HTR-8/SVneo (cell line): ENCODE data around the gene ATP2C2.
A peak's percentile ranks its signal among the peaks of the same experiment; 100 is the strongest.
"Not testable (repeated sequence)": the region's sequence is repeated elsewhere in the genome, so short reads cannot be mapped to it uniquely, and the experiment has no call there.

Source experiments
- DNase-seq: peaks from one replicate; pipeline ENCODE4 v3.0.0; 2011; ENCODE audit warnings: low spot score, mixed read lengths; ENCODE audit not compliant: insufficient read length
- FAIRE-seq: peaks from 2 replicates; lab custom pipeline; 2011; peaks lifted over from hg19 to GRCh38; lab: Jason Lieb, UNC

Gene ATP2C2, protein sequence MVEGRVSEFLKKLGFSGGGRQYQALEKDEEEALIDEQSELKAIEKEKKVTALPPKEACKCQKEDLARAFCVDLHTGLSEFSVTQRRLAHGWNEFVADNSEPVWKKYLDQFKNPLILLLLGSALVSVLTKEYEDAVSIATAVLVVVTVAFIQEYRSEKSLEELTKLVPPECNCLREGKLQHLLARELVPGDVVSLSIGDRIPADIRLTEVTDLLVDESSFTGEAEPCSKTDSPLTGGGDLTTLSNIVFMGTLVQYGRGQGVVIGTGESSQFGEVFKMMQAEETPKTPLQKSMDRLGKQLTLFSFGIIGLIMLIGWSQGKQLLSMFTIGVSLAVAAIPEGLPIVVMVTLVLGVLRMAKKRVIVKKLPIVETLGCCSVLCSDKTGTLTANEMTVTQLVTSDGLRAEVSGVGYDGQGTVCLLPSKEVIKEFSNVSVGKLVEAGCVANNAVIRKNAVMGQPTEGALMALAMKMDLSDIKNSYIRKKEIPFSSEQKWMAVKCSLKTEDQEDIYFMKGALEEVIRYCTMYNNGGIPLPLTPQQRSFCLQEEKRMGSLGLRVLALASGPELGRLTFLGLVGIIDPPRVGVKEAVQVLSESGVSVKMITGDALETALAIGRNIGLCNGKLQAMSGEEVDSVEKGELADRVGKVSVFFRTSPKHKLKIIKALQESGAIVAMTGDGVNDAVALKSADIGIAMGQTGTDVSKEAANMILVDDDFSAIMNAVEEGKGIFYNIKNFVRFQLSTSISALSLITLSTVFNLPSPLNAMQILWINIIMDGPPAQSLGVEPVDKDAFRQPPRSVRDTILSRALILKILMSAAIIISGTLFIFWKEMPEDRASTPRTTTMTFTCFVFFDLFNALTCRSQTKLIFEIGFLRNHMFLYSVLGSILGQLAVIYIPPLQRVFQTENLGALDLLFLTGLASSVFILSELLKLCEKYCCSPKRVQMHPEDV

DNA sequence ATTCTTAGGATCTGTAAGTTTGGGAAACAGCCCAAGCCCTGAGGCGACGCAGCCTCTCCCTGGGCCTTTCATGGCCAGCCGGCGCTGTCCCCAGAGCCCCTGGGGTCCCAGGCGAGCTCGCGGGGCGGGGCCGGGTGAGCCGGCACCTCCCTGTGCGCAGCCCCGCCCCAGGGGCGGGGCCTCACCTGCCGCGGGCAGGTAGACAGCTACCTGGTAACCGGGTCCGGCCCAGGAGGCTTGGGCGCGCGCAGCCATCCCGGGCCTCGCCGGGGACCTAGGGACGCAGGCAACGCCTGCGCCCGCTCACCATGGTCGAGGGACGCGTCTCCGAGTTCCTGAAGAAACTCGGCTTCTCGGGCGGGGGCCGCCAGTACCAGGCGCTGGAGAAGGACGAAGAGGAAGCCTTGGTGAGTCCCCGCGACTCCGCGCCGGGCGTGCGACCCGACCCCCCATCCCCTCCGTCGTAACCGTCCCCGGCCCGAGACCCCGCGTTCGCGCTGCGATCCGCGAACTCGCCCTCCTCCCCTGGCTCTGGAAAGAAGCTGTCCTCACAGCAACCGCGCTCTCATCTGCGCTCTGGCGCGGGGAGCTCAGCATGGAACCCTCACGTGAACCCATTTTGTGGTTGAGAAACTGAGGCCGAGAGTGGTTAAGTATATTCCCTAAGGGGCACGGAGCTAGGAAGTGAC is at the start of gene ATP2C2:
Gene ATP2C2 (plus strand): TSS at position 231 of the 689 bp plus-strand sequence. CDS start 78 bp downstream, at position 309.
- DNase-seq (no peak), FAIRE-seq (no peak)

DNA sequence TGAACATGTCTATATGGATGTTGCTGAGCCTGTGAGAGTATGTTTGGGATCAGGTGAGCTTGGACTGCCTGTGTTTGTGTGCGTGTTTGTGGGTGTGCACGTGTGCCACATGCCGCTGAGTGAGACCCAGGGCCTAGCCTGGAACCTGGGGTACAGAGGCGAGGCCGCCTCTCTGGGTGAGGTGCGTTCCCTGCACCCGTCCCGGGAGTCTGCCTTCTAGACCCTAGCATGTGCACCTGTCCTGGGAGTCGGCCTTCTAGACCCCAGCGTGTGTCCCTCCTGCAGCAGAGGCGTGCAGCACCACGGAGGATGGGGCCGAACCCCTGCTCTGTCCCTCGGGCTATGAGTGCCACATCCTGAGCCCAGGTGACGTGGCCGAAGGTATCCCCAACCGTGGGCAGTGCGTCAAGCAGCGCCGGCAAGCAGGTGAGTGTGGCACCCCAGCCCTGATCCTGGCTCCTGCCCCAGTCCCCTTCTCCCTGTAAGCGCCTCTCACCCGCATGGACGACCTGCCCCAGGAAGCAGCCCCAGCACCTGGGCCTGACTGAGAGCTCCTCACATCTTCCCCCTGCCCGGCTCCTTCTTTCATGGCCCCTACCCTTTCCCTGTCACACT is 49.1 kb upstream of the ATP2C2 start:
- FAIRE-seq = no peak
- no peak for DNase-seq

DNA sequence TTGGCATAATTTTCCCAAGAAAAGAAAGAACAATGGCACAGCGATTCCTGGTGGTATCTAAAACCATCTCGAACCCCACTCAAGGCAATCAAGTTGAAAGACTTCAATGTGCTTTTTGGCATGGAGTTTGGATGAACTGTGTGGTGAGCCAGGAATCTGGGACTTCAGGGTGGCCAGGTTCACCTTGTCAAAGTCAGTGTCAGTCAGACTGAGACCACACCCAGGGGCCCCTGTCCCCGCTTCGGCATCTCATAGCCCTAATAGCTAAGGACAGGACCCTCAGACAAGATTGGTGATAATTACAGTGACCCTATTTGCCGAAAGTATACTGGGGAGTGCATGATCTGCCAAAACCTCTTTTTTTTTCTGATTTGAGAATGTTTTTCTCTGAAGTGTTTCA is 47.8 kb upstream of the ATP2C2 start:
- no peak for FAIRE-seq
- no peak for DNase-seq

DNA sequence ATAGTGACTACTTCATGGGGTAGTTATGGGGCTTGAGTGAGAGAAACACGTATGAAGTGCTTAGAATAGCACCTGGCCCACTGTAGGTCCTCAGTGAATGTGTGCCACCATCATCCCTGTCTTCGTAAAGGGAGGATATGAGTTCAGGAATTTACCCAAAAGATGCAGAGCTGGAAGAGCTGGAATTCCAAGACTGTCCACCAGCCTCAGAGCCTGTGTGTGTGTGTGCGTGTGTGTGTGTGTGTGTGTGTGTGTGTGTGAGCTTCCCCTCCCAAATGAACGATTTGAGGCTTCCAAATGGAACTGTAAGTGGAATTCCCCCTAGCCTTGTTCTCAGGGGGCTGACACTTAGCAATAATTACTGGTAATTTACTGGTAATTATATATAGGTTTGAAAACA is 46.4 kb upstream of the ATP2C2 start:
- no peak for FAIRE-seq
- no peak for DNase-seq

DNA sequence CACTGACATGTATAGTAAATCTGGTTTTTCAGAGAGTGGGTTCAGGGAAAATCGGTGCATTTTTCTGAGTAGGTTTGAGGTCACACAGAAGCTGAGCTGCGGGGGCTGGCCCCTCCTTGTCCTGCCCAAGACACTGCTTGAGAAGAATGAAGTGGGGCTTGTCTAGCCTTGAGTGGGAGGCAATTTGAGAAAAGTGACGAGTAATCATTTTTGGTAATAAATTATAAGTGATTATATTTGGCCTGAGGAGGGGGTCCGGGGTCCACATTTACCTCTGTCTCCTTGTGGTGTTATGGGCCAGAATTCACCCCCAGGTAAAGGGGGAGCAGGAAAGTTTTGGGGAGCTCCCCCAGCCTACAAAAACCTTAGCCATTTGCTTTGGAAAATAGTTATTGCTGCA is 45.6 kb upstream of the ATP2C2 start:
- FAIRE-seq (no peak), DNase-seq (no peak)

DNA sequence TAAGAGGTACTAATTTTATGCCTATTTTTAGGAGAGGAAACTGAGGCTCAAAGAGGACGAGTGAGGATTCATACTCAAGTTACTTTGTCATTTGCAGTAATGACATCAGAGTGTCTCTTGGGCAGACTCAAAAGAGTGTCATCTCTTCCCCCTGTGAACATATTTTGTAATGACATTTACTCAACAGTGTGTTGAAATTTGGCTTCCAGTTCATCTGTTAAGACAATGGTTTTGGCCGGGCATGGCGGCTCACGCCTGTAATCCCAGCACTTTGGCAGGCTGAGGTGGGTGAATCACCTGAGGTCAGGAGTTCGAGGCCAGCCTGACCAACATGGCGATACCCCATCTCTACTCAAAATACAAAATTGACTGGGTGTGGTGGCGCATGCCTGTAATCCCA is 44.7 kb upstream of the ATP2C2 start:
- DNase-seq (no peak), FAIRE-seq (no peak)

DNA sequence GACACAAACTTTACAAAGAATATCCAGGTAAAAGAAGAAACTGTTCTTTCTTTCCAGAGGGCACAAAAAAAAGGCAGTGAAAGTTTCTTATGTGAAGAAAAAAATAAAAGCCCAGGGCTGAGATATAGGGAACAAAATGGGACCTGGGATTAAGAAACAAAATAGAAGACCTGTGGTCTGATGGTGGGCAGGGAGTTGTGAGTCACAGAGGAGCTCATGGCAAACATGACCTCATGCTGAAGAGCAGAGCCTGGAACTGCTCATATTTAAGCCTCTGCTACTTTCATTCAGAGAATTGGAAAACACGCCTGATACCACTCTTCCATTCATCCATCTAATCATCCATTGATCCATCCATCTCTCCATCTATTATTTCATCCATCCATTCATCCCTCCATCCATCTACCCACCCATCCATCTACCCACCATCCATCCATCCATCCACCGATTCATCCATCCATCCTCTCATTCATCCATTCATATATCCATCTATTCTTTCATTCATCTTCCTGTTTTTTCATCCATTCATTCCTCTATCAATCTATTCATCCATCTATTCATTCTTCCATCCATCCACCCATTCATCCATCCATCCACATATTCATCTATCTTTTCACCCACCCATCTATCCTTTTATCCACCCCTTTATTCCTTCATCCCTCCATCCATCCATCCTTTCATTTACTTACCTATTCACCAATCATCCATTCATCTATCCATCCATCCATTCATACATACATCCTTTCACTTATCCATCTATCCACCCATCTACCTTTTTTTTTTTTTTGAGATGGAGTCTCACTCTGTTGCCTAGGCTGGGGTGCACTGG is 43.7 kb upstream of the ATP2C2 start:
- DNase-seq (no peak), FAIRE-seq (no peak)

DNA sequence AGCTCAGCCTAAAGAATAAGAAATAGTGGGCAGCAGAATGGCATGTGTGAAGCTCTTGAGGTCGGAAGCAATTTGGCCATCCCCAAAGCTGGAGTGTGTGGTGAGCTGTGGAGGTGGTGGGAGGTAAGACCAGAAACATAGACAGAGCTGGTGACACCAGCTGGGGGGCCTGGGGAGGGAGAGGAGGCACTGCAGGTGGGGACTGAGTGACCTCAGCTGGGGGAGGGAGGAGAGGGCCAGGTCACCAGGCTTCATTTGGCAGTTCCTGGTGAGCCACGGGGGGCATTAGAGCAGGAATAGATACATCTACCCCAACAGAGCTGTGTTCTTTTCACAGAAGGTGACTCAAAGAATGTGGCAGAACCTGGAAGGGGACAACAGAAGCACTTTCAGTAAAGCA is 41.8 kb upstream of the ATP2C2 start:
- FAIRE-seq (no peak), DNase-seq (no peak)

DNA sequence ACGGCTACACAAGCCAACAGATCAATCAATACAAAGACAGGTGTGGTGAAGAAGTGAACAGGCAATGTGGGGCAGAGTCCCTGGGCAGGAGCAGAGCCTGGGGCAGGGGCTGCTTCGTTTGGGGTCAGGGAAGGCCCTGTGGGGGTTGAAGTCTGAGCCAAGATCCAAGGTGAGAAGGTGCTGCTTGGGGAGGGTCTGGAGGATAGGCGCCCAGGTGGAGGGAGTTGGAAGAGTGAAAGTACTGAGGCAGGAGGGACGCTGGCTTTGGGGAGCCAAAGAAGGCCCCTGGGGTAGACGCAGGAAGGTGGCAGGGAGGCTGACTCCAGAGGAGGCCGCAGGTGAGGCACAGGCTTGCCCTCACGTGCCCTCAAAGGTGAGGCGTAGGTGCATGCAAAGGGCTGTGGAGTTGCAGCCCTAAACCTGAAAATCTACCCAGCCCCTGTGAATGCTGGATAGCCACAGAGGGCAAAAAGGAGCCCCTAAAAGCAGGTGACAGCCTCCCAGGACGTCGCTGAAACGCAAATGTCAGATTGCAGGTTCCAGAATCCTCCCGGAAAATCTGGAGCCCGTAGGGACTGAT is 40.3 kb upstream of the ATP2C2 start:
- FAIRE-seq (no peak), DNase-seq (no peak)

DNA sequence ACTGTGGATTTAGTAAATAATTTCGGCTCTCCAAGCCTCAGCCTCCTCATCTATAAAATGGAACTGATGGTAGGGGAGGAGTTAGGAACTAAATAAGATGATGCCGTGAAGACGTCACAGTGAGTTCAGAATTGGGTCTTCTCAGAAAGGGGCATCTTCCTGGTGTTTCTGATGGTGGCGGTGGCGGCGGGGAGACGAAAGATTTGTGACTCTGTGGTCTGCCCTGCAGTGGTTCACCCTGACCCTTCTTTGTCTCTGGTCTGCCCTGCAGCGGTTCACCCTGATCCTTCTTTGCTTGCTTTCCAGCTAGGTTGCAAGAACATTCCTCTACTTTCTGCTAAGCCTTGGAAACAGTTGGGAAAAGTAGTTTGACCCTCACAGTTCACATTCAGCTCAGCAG is 39.3 kb upstream of the ATP2C2 start:
- DNase-seq = no peak
- FAIRE-seq = peak; percentile 16

DNA sequence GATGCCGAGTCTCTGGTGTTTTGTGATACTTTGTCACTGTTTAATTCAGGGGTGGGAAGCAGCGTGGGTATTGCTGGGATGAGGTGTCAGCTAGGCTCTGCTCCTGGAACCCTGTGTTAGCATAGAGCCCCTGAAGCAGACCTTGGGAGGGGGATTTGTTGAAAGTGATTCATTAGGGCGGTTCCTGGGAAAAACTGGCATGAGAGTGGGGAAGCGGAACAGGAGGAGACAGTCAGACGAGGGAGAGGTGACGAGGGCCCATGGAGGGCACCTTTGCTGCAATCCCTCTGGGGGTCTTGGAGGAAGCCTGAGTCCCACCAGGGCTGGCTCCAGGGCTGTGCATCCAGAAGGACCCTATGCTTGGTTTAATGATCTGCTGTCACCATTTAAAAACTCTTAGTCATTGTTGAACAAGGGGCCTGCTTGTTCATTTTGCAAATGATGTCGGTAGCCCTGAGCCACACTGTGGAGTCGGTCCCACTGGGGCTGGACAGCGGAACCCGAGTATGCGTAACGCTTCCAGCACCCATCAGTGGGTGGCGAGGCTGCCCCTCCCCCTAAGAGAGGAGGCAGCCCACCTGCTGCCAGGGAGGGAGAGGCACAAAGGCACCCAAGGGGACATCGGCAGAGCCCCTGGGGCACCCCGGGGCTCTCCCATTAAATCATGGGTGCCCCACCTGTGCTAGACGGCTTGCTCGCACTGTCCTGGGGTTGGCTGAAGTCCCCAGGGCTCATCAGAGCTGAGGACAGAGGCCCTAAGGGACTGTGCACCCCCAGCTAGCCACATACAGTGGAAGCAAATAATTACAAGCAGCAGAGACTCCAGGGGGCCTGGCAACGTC is 38.3 kb upstream of the ATP2C2 start:
- FAIRE-seq = no peak
- no peak for DNase-seq

DNA sequence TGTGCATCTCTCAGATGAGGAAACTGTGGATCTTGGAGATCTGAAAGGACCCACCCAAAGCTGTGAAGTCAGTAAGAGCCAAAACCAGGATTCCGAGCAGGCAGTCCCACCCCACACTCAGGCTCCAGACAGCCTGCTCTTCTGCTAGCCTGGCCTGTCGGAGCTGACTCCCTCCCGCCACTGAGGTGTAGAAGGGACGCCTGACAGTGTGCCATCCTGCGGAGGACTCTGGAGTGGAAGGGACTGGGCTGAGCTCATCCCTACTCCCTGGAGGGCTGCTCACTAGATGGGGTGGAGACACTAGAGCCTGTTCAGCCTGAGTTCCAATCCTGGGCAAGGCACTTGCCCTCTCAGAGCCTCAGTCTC is 37.7 kb upstream of the ATP2C2 start:
- DNase-seq (no peak), FAIRE-seq (no peak)

DNA sequence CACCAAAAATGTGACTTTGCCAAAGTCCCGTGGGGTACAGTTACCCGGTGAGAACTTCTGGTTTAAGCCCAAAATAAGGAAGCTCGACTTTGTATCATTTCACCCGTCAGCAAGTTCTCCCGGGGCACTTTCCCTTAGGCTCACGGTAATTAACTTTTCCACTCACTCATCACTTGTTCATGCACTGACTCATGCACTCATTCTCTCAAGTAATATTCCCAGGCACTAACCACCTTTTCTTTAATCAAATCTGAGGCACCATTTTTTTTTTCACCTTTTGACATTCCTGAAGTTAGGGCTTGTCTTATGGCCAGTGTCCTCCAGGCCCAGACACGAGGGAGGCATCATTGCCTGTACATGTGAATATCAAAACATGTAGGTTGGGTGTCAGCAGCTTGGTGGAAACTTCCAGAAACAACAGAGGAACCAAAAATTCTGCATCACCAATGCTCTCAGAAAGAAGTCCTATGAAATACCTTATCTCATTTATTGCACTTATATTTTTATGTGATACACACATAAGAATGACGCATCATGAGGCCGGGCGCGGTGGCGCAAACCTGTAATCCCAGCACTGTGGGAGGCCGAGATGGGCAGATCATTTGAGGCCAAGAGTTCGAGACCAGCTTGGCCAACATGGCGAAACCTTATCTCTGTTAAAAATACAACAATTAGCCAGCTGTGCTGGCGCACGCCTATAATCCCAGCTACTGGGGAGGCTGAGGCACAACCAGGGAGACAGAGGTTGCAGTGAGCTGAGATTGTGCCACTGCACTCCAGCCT is 36.1 kb upstream of the ATP2C2 start:
- DNase-seq (no peak), FAIRE-seq (no peak)

DNA sequence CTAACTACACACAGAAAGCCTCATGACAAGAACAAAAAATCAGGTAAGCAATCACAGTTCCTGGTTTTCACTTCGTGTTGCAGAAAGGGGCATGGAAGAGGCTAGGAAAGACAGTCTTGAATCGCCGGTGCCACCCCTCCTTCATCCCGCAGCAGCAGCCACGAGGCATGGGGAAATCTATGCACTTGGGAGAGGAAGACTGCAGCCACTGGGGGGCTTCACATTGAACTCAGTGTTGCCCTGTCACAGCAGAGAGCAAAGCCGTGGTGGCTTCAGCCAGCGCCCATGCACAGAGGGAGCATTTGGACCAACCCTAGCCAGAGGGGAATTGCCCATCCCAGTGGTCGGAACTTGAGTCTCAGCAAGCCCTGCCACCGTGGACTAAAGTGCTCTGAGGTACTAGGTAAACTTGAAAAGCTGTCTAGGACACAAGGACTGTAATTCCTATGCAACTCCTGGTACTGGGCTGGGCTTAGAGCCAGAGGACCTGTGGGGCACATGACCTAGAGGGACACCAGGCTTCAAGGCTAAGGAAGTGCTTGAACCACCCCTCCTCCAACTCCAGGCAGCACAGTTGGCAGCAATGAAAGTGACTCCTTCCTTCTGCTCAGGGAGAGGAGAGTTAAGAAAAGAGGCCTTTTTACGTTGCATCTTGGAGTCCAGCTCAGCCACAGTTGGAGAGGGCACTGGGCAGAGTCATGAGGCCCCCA is 35.2 kb upstream of the ATP2C2 start:
- no peak for FAIRE-seq
- DNase-seq = no peak

DNA sequence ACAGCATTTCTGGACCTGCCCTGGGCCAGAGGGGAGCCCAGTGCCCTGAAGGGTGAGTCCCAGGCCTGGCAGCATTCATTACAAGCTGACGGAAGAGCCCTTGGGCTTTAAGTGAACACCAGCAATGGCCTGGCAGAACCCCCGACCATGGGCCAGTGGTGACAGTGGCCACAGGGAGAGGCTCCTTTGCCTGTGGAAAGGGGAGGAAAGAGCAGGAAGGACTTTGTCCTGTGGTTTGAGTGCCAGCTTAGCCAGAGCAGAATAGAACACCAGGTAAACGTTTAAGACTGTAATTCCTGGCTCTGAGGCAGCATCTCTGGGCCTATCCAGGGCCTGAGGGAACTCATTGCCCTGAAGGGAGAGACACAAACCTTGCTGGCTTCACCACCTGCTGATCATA is 34.3 kb upstream of the ATP2C2 start:
- no peak for FAIRE-seq
- DNase-seq = no peak

DNA sequence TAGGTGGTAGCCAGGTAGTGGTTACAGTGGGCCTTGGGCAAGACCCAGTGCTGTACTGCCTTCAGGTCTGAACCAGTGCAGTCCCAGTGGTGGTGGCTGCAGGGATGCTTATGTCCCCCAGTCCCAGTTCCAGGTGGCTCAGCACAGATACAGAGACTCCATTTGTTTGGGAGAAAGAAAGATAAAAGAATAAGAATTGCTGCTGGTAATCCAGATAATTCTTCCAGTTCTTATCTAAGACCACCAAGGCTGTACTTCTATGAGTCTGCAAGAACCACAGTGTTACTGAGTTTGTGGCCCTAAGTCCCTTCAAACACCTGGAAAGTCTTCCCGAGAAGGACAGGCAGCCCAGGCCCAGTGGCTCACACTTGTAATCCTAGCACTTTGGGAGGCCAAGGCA is 33.9 kb upstream of the ATP2C2 start:
- DNase-seq (no peak), FAIRE-seq (no peak)

DNA sequence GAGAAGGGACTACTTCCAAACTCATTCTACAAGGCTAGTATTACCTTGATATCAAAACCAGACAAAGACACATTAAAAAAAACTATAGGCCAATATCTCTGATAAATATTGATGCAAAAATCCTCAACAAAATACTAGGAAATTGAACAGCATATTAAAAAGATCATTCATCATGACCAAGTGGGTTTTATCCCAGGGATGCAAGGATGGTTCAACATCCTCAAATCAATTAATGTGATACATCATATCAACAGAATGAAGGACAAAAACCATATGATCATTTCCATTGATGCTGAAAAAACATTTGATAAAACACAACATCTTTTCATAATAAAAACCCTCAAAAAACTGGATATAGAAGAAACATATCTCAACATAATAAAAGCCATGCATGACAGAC is 31.1 kb upstream of the ATP2C2 start:
- FAIRE-seq, DNase-seq: not testable (repeated sequence)
